Adipose tissue (tissue), 3 donors: ENCODE measurements around the gene OOSP2. TPM values are rescaled to one million over a fixed set of nuclear protein-coding genes. Genes with fewer than 3 reads are reported as not detected.
"Not testable (repeated sequence)": the region's sequence is repeated elsewhere in the genome, so short reads cannot be mapped to it uniquely, and the experiment has no call there.

Source experiments
- H3K27ac ChIP-seq: one replicate; pipeline ENCODE4 v1.5.1; 2013; ENCODE audit warnings: low read depth, low read length
- WGBS, 3 donors: extraction: QIAGEN DNeasy Blood & Tissue Kit; methylation state at CpG; one replicate each; pipeline ENCODE4 v1.1.7; 2013; 5-methylcytosine and 5-hydroxymethylcytosine counted together
- polyA plus RNA-seq, 3 donors: library from polyadenylated mRNA; stranded (reverse); fragments of 200-250 nt; gene quantifications; one replicate each; pipeline ENCODE4 v1.2.3, GENCODE V29; 2013
- donor health status: healthy with polysubstance abuse.
- donor health status: Bipolar disorder and iron deficiency.
- donor health status: healthy.

The OOSP2 gene, protein sequence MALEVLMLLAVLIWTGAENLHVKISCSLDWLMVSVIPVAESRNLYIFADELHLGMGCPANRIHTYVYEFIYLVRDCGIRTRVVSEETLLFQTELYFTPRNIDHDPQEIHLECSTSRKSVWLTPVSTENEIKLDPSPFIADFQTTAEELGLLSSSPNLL
- not detected for polyA plus RNA-seq

DNA sequence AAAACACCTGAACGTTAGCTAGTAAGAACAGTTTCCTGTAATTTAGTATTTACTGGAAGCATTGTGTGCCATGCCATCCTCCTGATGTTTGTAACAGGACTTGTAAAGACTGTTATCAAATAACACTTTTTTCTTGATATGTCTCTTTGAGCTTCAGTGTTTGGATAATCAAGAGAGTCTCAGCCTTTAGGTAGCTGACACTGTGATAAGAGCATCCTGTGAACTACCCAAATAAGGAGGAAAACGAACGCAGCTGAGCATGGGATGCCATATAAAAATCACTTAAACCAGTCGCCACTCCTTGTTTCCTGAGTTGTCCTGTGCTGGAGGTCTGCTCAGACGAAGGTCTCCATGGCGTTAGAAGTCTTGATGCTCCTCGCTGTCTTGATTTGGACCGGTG, at the start of gene OOSP2:
Gene OOSP2 (plus strand): TSS at position 301 of the 400 bp plus-strand sequence. CDS start 51 bp downstream, at position 352.
- no peak within 1 kb of the TSS for H3K27ac ChIP-seq
- 81 to 91% (median 82%) methylated on average over 8 of the region's 8 CpGs for WGBS, 3 donors

DNA sequence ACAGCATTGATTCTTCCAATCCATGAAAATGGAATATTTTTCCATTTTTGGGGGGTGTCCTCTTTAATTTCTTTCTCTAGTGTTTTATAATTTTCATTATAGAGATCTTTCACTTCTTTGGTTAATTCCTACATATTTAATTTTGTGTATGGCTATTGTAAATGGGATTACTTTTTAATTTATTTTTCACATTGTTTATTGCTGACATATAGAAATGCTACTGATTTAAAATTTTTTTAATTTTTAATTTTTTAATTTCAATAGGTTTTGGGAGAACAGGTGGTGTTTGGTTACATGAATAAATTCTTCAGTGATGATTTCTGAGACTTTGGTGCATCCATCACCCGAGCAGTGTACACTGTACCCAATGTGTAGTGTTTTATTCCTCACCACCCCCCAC, 49.8 kb upstream of the OOSP2 start:
- WGBS, 3 donors = 68 to 82% (median 73%) methylated on average over 1 of the region's 1 CpG

DNA sequence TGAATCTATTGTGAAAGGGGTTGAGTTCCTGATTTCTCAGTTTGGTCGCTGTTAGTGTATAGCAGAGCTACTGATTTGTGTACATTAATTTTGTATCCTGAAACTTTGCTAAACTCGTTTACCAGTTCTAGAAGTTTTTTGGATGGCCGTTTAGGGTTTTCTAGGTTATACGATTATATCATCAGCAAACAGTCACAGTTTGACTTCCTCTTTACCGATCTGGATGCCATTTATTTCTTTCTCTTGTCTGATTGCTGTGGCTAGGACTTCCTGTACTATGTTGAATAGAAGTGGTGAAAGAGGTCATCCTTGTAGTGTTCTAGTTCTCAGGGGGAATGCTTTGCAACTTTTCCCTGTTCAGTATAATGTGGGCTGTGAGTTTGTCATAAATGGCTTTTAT, 47.8 kb upstream of the OOSP2 start:
- no peak overlapping the region for H3K27ac ChIP-seq
- 42 to 75% (median 47%) methylated on average over 5 of the region's 5 CpGs for WGBS, 3 donors

More for the DNA sequence above, 49.8 kb upstream of the OOSP2 start:
- H3K27ac ChIP-seq = no peak overlapping the region

DNA sequence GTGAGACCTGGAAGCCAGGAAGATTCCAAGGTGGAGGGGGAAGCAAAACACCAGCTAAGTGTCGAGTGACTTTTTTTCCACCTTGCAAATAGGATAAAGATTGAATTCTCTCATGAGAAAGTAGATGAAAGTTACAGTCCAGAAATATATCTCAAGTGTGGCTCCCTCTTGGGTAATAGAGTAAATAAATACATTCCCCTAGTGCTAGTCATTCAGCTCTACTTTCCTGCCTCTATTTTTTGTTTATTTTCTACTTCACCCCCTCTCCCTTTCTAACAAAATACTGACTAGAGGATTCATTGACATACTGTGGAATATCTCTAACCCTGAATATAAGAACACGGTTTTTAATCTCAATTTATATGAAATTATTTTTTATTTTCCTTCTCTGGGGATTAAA, 42.4 kb upstream of the OOSP2 start:
- WGBS, 3 donors = 76 to 84% (median 78%) methylated on average over 2 of the region's 2 CpGs

DNA sequence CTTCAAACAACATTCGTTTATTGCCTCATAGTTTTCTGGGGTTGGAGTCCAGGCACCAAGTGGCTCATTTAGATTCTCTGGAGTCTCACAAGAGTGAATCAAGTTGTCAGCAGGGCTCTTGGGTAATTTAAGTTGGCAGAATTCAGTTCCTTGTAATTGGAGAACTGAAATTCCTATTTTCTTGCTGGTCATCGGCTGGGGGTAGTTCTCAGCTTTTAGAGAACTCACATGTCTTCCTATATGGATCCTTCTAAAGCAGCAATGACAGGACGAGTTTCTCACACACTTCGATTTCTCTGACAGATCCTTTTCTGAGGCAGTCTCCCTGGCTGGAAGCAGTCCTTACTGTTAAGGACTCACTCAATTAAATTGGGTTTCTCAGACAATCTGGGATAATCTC, 40.5 kb upstream of the OOSP2 start:
- 61 to 82% (median 72%) methylated on average over 4 of the region's 4 CpGs for WGBS, 3 donors

More for the DNA sequence above, 42.4 kb upstream of the OOSP2 start:
- H3K27ac ChIP-seq = no peak overlapping the region

DNA sequence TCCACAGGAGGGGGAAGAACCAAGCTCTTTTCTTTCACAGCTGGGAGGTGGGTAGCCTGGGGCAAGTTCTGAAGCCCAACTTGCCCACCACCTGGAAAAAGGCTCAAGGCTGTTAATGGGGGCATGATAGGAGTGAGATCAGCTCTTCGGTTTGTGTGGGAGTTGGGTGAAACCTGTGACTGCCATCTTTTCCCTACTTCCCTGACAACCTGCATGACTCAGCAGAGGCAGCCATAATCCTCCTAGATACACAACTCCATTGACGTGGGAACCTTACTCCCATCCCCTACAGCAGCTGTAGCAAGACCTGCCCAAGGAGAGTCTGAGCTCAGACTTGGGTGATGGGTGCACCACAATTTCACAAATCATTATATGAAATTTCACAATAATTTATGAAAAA, 36.5 kb upstream of the OOSP2 start:
- H3K27ac ChIP-seq = no peak overlapping the region
- 68 to 81% (median 79%) methylated on average over 2 of the region's 2 CpGs for WGBS, 3 donors

More for the DNA sequence above, 40.5 kb upstream of the OOSP2 start:
- H3K27ac ChIP-seq = no peak overlapping the region

DNA sequence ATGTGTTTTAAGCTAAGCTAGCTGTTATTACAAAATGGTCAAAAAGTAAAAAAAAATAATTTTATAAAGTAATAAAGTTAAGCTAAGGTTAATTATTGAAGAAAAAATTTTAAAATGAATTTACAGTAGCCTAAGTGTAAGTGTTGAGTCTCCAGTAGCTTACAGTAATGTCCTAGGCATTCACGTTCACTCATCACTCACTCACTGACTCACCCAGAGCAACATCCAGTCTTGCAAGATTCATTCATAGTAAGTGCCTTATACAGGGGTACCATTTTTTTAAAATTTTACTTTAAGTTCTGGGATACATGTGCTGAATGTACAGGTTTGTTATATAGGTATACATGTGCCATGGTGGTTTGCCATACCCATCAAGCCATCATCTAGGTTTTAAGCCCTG, 34.8 kb upstream of the OOSP2 start:
- no peak overlapping the region for H3K27ac ChIP-seq
- 89 to 96% (median 90%) methylated on average over 1 of the region's 1 CpG for WGBS, 3 donors

DNA sequence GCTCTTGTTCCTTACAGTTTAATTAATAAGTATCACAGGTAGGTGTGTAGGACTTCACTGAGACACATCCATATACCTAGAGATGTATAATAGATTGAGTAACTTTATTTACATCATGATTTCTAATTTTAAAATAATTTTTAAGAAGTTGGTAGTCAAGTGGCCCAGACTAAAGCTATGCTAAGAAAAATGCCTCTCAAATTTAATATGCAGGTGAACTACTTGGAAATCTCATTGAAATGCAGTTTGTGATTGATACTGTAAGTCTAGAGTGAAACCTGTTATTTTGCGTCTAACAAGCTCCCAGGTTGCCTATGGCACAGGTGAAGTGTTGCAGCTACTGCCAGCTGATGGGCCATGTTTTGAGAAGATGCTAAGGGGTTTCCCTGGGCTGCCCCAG, 23.3 kb upstream of the OOSP2 start, which contains the start of gene OOSP4B:
Gene OOSP4B (plus strand): TSS at position 301 of the 400 bp plus-strand sequence.
- no peak within 1 kb of the TSS for H3K27ac ChIP-seq
- WGBS, 3 donors = 88 to 97% (median 91%) methylated on average over 1 of the region's 1 CpG

DNA sequence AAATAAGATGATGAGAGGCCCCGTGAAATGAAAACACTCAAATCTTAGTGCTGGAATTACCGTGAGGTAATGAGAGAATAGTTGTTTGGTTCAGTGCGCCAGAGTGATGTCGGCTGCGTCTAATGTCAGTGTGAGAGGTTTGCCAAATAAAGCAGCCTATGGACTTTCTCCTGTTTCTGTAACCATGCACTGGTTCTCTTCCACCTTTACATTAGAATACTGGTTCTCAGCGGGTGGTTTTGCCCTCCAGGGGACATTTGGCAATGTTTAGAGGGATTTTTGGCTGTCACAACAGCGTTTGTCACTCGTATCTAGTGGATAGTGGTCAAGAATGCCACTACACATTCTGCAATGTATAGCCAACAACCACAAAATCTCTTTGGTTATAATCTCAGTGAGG, 22.2 kb upstream of the OOSP2 start:
- whole genome bisulfite sequencing, 3 donors = 54 to 82% (median 57%) methylated on average over 8 of the region's 8 CpGs
- no peak overlapping the region for H3K27ac ChIP-seq

DNA sequence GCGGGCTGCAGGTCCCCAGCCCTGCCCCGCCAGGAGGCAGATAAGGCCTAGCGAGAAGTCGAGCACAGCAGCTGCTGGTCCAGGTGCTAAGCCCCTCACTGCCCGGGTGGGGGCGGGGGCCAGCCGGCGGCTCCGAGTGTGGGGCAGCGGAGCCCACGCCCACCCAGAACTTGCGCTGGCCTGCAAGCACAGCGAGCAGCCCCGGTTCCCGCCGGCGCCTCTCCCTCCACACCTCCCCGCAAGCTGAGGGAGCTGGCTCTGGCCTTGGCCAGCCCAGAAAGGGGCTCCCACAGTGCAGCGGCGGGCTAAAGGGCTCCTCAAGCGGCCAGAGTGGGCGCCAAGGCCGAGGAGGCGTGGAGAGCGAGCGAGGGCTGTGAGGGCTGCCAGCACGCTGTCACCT, 19.8 kb upstream of the OOSP2 start:
- WGBS, 3 donors = 92 to 95% (median 95%) methylated on average over 26 to 27 of the region's 27 CpGs
- not testable (repeated sequence) for H3K27ac ChIP-seq

DNA sequence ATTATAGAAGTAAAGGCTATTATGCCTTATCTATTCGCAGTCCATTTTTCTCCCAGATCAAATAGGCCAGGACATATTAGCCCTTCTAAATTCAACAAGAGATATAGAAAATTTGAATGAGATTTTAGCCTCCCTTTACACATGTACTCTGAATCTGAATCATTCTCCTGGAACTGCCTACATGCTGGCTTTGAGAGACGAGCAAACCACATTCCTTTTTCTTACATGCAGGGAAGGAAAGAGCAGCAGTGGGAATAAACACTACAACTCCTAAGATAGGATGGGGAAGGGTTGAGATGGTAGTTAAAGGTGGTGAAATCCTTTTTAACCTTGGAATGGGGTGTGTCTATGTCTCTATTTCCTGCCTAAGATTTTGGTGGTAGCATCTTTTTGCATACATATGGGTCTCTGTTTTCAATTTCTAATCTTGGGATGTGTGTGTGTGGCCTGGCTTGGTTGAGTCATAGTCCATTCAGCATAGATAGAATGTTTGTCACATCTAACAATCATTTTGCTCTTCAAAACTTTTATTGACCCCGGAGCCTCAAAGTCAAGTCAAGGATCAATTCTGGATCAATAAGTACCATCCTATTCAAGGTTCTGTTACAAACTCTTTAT, 11.1 kb upstream of the OOSP2 start:
- WGBS, 3 donors = 82 to 84% (median 82%) methylated on average over 3 of the region's 3 CpGs
- no peak overlapping the region for H3K27ac ChIP-seq

DNA sequence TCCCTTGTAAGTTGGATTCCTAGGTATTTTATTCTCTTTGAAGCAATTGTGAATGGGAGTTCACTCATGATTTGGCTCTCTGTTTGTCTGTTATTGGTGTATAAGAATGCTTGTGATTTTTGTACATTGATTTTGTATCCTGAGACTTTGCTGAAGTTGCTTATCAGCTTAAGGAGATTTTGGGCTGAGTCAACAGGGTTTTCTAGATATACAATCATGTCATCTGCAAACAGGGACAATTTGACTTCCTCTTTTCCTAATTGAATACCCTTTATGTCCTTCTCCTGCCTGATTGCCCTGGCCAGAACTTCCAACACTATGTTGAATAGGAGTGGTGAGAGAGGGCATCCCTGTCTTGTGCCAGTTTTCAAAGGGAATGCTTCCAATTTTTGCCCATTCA, 10.2 kb downstream of the OOSP2 start:
- H3K27ac ChIP-seq = not testable (repeated sequence)

DNA sequence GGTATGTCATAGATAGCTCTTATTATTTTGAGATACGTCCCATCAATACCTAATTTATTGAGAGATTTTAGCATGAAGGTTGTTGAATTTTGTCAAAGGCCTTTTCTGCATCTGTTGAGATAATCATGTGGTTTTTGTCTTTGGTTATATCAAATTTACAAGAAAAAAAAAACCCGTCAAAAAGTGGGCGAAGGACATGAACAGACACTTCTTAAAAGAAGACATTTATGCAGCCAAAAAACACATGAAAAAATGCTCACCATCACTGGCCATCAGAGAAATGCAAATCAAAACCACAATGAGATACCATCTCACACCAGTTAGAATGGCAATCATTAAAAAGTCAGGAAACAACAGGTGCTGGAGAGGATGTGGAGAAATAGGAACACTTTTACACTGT, 10.6 kb downstream of the OOSP2 start:
- not testable (repeated sequence) for H3K27ac ChIP-seq
- WGBS, 3 donors = 46 to 71% (median 62%) methylated on average over 3 of the region's 3 CpGs

DNA sequence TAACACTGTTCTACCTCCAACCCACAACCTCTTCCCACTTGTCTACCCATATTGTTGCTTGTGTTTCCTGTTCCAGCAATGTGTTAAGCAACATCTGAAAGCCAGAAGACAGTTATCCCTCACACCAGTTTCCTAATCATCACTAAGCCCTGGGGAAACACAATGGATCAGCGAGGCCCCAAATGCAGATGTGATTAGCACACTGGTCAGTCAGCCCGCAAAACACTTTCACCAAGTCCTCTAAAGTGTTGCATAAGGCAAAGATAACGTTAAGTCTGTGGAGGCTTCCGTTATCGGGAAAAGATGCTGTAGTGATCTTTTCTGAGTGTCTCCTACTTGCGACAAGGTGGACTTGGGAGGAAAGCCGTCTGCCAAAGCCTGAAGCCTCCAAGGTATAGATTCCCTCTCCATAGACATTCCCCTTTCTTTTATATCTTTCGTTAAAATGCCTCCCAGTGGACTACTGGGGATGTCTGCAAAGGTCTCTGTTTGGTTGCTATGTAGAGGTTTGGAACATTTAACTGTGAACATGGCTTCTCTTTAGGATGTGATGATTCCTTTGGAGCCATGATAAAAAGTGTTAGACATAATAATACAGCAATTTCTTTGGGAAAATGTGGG, 16.2 kb downstream of the OOSP2 start, which contains the start of gene MS4A3:
Gene MS4A3 (plus strand): TSS at position 317 of the 621 bp plus-strand sequence. CDS start 4,496 bp downstream, outside the sequence.
- 46 to 77% (median 51%) methylated on average over 8 of the region's 8 CpGs for WGBS, 3 donors
- H3K27ac ChIP-seq = no peak within 1 kb of the TSS

DNA sequence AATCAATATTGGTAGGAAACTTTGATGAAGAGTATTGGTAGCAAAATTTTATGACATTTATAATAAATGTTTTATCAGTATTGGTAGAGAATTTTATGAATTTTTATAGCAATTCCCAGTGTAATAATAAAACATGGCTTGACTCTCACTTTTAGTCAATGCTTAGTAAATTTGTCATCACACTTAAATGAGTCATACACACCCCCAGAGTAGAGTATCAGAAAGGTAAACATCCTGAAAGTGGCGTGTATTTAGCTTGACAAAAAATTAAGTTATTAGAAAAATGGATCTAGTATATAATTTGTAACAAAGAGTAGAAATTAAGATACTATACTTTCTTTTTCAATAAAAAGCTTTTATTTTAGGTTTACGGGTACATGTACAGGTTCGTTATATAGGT, 18.8 kb downstream of the OOSP2 start:
- H3K27ac ChIP-seq = no peak overlapping the region
- 73 to 74% (median 74%) methylated on average over 3 of the region's 3 CpGs for WGBS, 3 donors

DNA sequence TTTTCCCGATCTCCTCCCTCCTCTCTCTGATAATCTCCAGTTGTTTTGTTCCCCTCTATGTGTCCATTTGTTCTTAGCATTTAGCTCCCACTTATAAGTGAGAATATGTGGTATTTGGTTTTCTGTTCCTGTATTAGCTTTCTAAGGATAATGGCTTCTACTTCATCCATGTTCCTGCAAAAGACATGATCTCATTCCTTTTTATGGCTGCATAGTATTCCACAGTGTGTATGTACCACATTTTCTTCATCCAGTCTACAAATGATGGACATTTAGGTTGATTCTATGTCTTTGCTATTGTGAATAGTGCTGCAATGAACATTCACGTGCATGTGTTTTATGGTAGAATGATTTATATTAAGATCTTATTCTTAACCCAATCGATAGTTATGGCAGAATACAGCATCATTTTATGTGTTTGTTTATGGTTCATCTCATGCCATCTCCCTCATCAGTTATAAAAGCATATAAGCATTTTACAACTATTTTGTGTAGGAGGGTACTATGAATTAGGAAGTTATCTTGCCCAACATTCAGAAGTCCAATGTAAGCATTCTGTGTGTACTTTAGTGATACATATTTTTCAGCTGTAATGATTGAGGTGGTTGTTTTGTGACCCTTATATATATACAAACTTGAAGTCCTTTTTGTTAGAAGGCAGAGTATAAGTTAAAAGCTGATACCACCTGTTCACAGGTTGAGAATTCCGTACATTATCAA, 19.5 kb downstream of the OOSP2 start:
- H3K27ac ChIP-seq = no peak overlapping the region
- WGBS, 3 donors = 85 to 94% (median 88%) methylated on average over 4 of the region's 4 CpGs

DNA sequence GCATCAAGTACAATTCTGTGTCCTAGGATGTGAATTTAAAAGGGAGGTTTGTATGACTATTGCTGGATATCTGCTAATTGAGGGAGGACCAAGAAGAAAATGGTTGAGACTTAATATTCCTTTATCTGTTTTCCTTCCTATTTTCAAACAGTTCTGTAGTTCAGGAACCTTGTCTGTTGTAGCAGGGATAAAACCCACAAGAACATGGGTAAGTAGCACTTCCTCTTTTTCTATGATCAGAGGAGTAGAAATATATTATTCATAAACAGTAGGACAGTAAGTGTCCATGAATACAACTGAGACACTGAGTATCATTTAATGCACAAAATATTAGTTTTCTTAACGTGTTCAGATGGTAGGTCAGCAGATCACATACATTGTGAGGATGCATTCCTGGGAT, 23.9 kb downstream of the OOSP2 start:
- 56 to 85% (median 77%) methylated on average over 1 of the region's 1 CpG for WGBS, 3 donors
- H3K27ac ChIP-seq = no peak overlapping the region

DNA sequence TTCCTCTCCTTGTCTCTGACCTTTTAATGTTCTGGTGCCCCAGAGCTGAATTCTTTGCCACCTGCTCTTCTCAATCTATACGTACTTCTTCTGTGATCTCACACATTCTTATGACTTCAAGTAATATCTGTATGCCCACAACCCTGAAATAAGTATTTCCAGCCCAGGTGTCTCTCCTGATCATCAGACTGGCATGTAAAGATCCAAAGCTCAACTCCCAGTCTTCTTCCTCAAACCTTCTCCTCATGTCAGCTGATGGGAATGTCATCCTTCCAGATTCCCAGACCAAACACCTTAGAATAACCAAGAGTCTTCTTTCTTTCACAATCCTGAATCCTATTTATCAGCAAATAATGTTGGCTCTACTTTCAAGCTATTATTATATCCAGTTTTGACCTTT, 25.6 kb downstream of the OOSP2 start:
- whole genome bisulfite sequencing, 3 donors = 63 to 85% (median 71%) methylated on average over 1 of the region's 1 CpG
- H3K27ac ChIP-seq = no peak overlapping the region

DNA sequence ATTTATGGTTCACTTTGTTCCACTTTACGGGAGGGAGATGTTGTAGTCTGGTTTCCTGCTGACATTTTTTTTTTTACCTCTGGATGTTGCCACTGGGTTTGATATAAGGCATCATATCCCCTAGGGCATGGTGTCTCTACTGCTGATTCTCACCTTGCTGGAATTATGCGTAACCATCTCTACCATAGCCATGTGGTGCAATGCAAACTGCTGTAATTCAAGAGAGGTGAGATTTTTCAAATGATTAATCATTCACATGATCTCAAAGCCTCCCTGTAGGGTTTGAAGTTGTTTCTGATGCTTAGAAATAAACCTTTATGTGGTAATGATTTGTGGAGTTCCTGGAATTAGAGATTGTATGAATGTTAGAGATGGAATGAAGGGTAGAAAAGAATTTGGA, 29.2 kb downstream of the OOSP2 start:
- WGBS, 3 donors = 53 to 82% (median 60%) methylated on average over 2 of the region's 2 CpGs
- no peak overlapping the region for H3K27ac ChIP-seq
